NCI-H345 treated with DMSO at 0.1 percent for 48 hours (cell line): ENCODE results near the gene VPS39.

Experiments used
- DNase-seq: peaks from one replicate; lab custom pipeline; 2025; ENCODE audit not compliant: unreplicated experiment; lab: John Stamatoyannopoulos, UW

Gene VPS39

DNA sequence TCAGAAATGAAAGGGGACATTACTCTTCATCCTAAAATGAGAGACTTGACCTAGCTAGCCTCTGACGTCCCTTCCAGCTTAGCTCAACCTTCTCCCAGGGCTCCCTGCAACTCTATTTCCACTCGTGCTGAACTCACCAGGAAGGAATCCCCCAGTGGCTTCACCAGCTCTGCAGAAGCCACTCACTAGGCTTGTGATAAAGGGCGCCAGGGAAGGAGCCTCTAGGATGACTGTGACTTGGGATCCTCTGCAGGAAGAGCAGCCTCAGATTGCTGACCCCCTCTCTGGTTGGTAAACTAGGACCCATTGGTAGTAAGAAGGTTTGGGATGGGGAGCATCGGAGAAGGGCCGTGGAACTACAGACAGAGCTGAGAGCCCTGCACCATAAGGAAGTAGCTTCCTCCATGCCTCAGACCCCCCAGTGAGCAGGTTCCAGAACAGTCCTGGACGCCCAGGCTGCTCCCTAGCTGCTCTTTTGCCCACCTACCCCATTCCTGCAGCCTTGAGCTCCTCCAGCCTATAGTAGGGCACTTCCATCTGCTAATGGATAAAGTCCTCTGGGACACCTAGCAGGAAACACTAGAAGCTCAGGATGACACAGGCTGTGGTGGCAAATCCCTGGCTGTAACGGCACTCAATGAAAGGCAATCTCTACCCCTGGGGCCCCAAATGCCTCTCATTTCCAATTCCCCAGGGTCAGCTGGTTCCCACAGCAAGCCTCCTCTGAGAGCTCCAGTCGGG is 77.7 kb downstream of the VPS39 start:
- no peak for DNase-seq

DNA sequence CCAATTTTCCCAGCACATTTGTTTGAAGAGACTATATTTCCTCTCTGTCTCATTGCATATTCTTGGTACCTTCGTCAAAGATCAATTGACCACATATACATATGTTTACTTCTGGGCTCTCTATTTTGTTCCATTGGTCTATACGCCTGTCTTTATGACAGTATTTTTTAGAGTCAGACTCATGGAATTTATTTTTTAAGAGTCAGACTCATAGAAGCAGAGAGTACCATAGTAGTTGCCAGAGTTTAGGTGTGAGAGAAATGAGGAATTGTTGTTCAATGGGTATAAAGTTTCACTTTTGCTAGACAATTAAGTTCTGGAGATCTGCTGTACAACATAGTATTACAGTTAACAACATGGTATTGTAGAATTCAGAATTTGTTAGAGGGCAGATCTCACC is 78.7 kb downstream of the VPS39 start:
- DNase-seq = no peak

DNA sequence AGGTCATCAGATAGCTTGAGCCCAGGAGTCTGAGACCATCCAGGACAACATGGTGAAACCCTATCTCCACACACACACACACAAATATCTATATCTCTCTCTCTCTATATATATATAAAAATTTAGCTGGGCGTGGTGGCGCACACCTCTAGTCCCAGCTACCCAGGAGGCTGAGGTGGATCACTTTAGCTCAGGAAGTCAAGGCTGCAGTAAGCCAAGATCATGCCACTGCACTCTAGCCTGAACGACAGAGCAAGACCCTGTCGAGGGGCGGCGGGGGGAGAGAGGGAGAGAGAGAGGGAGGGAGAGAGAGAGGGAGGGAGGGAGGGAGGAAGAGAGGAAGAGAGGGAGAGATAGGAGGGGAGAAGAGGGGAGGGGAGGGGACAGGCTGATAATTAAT is 79.6 kb downstream of the VPS39 start:
- no peak for DNase-seq

DNA sequence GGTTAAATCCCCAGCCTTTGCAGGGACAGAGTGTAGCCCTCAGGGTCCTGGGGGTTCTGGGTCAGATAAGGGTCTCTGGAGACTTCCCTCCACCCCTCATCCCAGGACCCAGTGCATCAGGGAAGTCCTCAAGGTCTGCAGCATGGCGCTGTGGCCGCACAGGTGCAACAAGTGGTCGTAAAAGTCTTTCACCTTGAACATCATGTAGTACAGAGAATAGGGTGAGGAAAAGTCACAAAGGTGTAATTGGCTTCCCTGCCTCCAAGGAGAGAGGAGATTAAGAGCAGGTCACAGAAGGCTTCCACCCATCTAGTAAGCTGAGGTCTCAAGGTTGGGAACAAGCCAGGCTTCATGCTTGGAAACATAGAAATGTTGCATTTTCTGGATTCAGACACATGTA is 84.6 kb downstream of the VPS39 start:
- no peak for DNase-seq

DNA sequence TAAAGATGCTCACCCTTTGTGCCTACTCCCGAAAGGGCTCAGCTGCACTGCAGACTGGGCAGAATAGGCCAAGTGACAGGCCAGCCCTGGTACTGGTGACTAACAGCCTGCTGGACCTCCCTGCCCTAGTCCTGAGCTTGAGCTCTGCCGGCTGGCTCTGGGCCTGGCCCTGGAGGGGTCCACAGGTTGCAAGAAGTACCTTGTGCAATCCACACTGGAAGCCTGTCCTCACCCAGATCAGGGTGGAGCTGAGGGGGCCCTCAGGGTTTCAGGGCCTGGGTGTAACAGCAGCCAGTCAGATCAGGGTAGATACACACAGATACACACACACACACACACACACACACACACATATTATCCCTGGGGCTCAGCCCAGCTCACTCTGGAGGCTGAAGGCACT is 86.4 kb downstream of the VPS39 start:
- DNase-seq = no peak

DNA sequence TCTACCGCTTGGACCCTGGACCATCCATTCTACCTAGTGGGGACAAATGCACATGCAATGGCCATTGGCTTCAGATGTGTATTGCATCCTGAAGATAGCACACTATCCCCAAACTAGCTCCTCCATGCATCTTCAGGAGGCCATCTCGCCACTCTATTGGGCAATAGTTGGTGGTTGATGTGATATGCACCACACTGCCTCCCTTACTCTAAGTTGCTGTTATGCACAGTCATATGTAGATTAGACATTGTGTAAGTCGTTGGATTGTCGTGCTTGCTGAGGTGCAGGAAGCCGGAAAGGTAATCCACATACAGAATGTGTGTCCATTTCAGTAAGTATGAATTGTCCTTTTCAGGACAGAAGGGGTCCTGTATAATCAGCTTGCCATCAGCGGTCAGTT is 87.1 kb downstream of the VPS39 start:
- DNase-seq = no peak

DNA sequence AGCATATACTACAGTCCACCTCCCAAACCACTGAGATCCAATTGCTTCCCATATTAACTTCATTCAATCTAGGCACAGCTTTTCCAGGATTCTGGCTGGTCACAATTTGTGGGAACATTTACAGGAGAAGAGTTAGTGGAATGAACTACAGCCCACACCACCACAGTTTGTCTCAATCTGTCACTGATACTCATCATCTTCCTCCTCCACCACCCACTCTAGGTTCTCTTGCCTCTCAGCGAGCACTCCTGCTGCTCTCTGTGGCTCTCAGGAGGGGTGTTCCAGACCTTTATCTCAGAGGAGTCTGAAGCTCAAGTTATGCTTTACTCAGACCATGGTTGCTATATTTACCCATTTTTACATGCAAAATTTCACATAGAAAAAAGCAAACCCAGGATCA is 87.8 kb downstream of the VPS39 start:
- DNase-seq = no peak

DNA sequence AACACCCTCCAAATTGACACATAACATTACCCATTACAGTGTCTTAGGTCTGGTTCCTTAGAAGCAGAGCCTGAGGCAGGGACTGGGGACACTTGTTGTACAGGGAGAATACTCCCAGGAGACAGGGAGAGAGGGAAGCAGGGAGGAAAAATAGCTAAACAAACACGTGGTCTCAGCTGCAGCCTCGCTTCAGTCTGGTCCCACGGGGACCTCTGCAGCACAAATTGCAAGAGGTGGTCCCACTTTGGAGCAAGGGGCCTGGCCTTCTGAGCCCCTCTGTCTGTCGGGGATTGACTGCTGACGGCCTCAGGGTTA is 88.7 kb downstream of the VPS39 start:
- no peak for DNase-seq

DNA sequence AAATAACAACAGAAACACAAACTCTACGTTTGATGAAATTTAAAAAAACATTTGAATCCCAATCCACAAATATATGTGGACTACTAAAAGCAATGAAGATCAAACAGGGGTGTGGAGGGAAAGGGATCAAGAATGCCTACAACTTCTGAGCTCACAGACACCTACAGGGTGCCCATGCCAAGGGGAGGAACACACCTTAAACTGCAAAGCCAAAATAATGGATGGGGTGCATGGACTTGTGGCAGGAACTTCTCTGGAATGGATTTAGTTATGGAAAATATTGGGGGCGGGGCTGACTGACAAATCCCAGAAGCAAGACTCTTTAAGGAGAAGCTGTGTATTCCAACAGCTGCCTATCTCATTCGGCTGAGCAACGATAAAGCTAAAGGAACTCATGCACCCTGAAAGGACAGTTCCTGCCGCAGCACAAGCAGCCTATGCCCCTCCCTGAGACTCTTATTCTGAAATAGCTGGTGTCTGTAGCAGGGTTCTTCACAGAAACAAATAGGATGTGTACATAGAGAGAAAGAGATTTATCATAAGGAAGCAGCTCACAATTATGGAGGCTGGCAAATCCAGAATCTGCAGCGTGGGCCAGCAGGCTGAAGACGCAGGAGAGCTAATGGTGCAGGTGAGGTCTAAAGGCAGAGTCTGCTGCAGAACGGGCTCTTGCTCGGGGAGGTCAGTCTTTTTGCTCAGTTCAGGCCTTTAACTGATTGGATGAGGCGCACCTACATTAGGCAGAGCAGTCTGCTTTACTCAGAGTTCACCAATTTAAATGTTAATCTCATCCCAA is 89.3 kb downstream of the VPS39 start:
- peak; percentile 20 for DNase-seq

DNA sequence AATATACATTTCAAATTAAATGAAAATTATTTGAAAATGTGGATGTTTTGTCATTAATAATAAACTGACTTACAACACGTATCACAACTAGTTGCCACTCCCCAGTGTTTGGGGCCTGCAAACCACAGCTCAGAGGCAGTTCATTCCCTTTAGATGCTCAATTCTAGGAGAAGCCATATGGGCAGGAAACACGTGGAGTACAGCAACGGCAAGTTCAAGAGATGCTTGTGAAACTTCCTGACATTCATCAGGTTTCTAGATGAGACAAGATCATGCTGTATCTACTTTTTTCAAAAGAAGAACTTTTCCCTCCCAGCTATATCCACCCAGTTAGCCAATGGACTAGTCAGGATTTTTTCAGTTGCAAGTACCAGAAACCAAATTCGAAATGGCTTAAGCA is 96.2 kb downstream of the VPS39 start:
- no peak for DNase-seq

DNA sequence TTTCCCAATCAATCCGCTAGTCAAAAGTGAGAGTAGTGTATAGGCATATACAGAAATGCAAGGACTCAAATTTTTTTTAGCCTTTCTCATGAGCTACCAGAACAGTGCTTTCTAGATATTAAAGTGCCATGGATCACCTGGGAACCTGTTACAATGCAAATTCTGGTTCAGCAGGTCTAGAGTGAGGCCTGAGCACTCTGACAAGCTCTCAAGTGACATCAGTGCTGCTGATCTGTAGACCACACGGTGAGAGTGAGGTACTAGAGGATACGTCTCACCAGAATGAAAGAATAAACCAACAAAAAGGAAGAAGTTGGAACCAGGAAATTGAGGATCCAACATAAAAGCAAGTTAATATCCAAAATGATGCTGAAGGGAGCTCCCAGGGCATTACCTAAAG is 97.7 kb downstream of the VPS39 start:
- DNase-seq = no peak

DNA sequence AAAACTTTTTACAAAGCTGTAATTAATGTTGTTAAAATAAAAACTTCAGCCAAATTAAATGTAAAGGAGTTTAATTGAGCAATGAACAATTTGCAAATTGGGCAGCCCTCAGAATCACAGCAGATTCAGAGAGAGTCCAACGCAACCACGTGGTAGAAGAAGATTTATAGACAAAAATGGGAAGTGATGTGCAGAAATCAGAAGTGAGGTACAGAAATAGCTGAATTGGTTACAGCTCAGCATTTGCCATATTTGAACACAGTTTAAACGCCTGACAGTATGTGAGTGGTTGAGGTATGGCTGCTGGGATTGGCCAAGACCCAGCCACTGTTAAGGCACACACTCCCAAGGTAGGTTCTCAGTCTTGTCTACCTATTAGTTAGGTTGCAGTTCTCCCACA is 99.3 kb downstream of the VPS39 start:
- no peak for DNase-seq
